ENCODE data around the gene KDM2B. TPM values are rescaled to one million over a fixed set of nuclear protein-coding genes. Genes with fewer than 3 reads are reported as not detected.
A peak's percentile ranks its signal among the peaks of the same experiment; 100 is the strongest.

KDM2B gene
- total and polyA plus RNA-seq, 10 of the 15 experiments (the other 5 are each of a cell fraction or from before 2014, with no cell fraction given), result 13.6 to 124 (median 40.4) TPM

GRCh38 chr12:121534495-121535148, 46.2 kb downstream of the KDM2B start:
- RAD21 ChIA-PET (ENCODE audit: unreplicated experiment), result interaction anchor here (1.0 to 2.0 kb wide), 5 partner anchors 11 to 129 kb away, joined by 3 to 11 read pairs (median 4); partner anchors contain the start of gene ORAI1
- Histone ChIP-seq H4K20me1 (ENCODE audit: control insufficient read depth, insufficient read depth) (no peaks in the 10 kb centered on the region), H3K79me2 (ENCODE audit: control insufficient read depth, insufficient read depth, low read length) (peaks cover 58% of the 10 kb centered on the region), H3K36me3 (ENCODE audit: control insufficient read depth in 2 of 2, insufficient read depth in 2 of 2, low read length in 1 of 2) (no peaks in the 10 kb centered on the region), H3K4me3 (peak overlapping the region; percentile 78), H3K9me3 (replicated peaks; ENCODE audit: control insufficient read depth, insufficient read depth, low read length) (no peaks in the 10 kb centered on the region), H2AFZ (ENCODE audit: control insufficient read depth, low read depth, low read length) (peak overlapping the region; percentile 76), H3K27ac (ENCODE audit: control insufficient read depth, insufficient read depth) (peak overlapping the region; percentile 95), H3K4me1 (ENCODE audit: control insufficient read depth, insufficient read depth, low read length) (peaks cover 32% of the 10 kb centered on the region), H3K4me2 (ENCODE audit: control insufficient read depth, insufficient read depth) (peak overlapping the region; percentile 97), H3K9ac (ENCODE audit: control insufficient read depth, insufficient read depth, low read length) (peak overlapping the region; percentile 80; the same call in 1 of the 2 replicates), H3K27me3 (replicated peaks in 1 of 2; ENCODE audit: control insufficient read depth in 2 of 2, insufficient read depth in 2 of 2, low read length in 1 of 2) (no peaks in the 10 kb centered on the region)
- no TSS peak for BruUV-seq (replicated peaks)
- no peak for DNase-seq (ENCODE audit: low read depth, low spot score)
- POLR2A ChIA-PET, result interaction anchor here (0.6 to 7.2 kb wide), 8 partner anchors 11 to 91 kb away, joined by 3 to 87 read pairs (median 5); partner anchors contain the start of genes KDM2B and ORAI1
- SMC1A ChIA-PET (ENCODE audit: uncharacterized antibody, unreplicated experiment), result interaction anchor here (0.6 to 5.2 kb wide), 8 partner anchors 12 to 134 kb away, joined by 3 to 40 read pairs (median 4); partner anchors contain the start of genes KDM2B and MORN3
- WGBS (ENCODE audit: insufficient coverage, insufficient replicate concordance, low lambda C conversion rate, missing lambda C conversion rate), result 1% methylated on average over 14 of the region's 14 CpGs
- CTCF ChIA-PET, result interaction anchor here (0.8 to 2.6 kb wide), 3 partner anchors 21 to 57 kb away, joined by 3 to 9 read pairs (median 4); no protein-coding TSS in a partner anchor
- ATAC-seq, result peak; percentile 19
- FAIRE-seq, result no peak
- in situ Hi-C loops (cut with MboI), result no loop called here
- intact Hi-C loops (cut with micrococcal nuclease; ENCODE audit: unreplicated experiment), result loop anchor here (5.0 kb wide), 2 partner anchors 32 to 268 kb away; partner anchors contain the start of gene SETD1B
- peak; percentile 83 for TF ChIP-seq NR2F1 (conservative IDR thresholded peaks at IDR 0.05)
- peak; percentile 80; the same call in 1 of the 2 replicates for TF ChIP-seq RELB (IDR thresholded peaks at IDR 0.05; ENCODE audit: low read depth)
- peak; percentile 80 for TF ChIP-seq PML (IDR thresholded peaks at IDR 0.05; ENCODE audit: low read length)
- TF ChIP-seq ATF2 (IDR thresholded peaks at IDR 0.05; ENCODE audit: low read length), result no peak
- peak; percentile 62 for TF ChIP-seq IKZF1 (conservative IDR thresholded peaks at IDR 0.05)
- peak; percentile 61 for TF ChIP-seq ATF7 (IDR thresholded peaks at IDR 0.05; ENCODE audit: low read depth)
- peak; percentile 46; the same call in 1 of the 2 replicates for TF ChIP-seq CREM (IDR thresholded peaks at IDR 0.05; ENCODE audit: low read depth)
- peak; percentile 31 to 53; a peak in 2 of 4 replicates for TF ChIP-seq IKZF2 (IDR thresholded peaks at IDR 0.05)
- TF ChIP-seq SPI1 (IDR thresholded peaks at IDR 0.05; ENCODE audit: borderline replicate concordance, insufficient read depth, low read depth, low read length), result 0 out of 2 replicates have a peak, but pooled peaks have one; percentile 39
- TF ChIP-seq NFXL1 (IDR thresholded peaks at IDR 0.05; ENCODE audit: borderline replicate concordance), result no peak
- TF ChIP-seq NFIC (IDR thresholded peaks at IDR 0.05; ENCODE audit: low read depth, low read length), result peak; percentile 44
- 0 out of 2 replicates have a peak, but pooled peaks have one; percentile 9 for TF ChIP-seq DPF2 (IDR thresholded peaks at IDR 0.05)
- 0 out of 2 replicates have a peak, but pooled peaks have one; percentile 40 for TF ChIP-seq GATAD2B (conservative IDR thresholded peaks at IDR 0.05; ENCODE audit: low read depth)
- TF ChIP-seq CHD2 (IDR thresholded peaks at IDR 0.05; ENCODE audit: borderline replicate concordance, low read depth, low read length), result peak; percentile 74
- TF ChIP-seq POU2F2 (IDR thresholded peaks at IDR 0.05; ENCODE audit: borderline replicate concordance, low read depth, low read length), result 0 out of 3 replicates have a peak, but pooled peaks have one; percentile 10
- TF ChIP-seq ZNF217 (IDR thresholded peaks at IDR 0.05), result no peak
- TF ChIP-seq RB1 (IDR thresholded peaks at IDR 0.05; ENCODE audit: borderline replicate concordance), result no peak; the same call in 1 of the 2 replicates
- TF ChIP-seq STAT1 (conservative IDR thresholded peaks at IDR 0.05), result no peak
- TF ChIP-seq CTCF (IDR thresholded peaks at IDR 0.05 in 2 of 3, conservative IDR thresholded peaks at IDR 0.05 in 1 of 3; ENCODE audit: control insufficient read depth in 2 of 3, extremely low read depth in 1 of 3, insufficient read depth in 1 of 3, low read depth in 3 of 3, low read length in 3 of 3), result no peak
- TF ChIP-seq EED (IDR thresholded peaks at IDR 0.05; ENCODE audit: low read depth), result peak; percentile 55

All from GM12878 (cell line).